ENCODE measurements around the gene USP25. TPM values are rescaled to one million over a fixed set of nuclear protein-coding genes. Genes with fewer than 3 reads are reported as not detected.

Gene USP25
- total RNA-seq, 1 donor from 2014 or later: 27.2 TPM

- DNase-seq (ENCODE audit: low read depth, low spot score): no peak
- Mint-ChIP-seq H3K9me3 (peaks cover 10% of the 10 kb centered on the region), H3K27ac (ENCODE audit: unreplicated experiment) (peak overlapping the region; percentile 19), H3K4me1 (no peaks in the 10 kb centered on the region), H3K4me3 (no peak overlapping the region), H3K36me3 (ENCODE audit: low read depth) (peaks cover 4% of the 10 kb centered on the region), H3K27me3 (ENCODE audit: low read depth) (no peaks in the 10 kb centered on the region)
- TF ChIP-seq CTCF (conservative IDR thresholded peaks at IDR 0.05): no peak
These were observed 178.4 kb downstream of the USP25 start for GRCh38 chr21:15908187-15908586.

DNA sequence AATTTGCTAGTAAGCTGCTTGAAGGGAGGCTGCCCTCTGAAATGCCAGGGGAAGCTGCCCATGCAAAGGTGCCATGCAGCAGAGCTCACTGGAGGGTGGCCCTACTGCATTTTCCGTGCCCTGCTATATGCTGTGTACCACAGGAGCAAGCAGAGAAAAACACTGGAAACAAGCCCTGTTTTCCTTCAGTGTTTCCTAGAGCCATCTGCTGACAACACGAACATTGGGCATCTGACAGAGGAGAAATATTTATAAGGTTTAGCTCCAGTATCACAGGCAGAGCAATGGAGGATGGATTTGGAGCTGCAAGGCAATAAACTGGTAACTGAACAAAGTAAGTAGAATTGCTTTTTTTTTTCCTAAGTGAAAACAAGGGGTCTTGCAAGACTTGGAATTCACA is 198.4 kb downstream of the USP25 start:
- no peak for DNase-seq (ENCODE audit: low read depth, low spot score)
- no peak overlapping the region for H3K27ac Mint-ChIP-seq (ENCODE audit: unreplicated experiment)
- no peak overlapping the region for H3K4me3 Mint-ChIP-seq
- TF ChIP-seq CTCF (conservative IDR thresholded peaks at IDR 0.05): no peak
- H3K36me3 Mint-ChIP-seq (ENCODE audit: low read depth): no peaks in the 10 kb centered on the region
- H3K4me1 Mint-ChIP-seq: no peaks in the 10 kb centered on the region
- H3K27me3 Mint-ChIP-seq (ENCODE audit: low read depth): no peaks in the 10 kb centered on the region
- H3K9me3 Mint-ChIP-seq: peaks cover 7% of the 10 kb centered on the region

DNA sequence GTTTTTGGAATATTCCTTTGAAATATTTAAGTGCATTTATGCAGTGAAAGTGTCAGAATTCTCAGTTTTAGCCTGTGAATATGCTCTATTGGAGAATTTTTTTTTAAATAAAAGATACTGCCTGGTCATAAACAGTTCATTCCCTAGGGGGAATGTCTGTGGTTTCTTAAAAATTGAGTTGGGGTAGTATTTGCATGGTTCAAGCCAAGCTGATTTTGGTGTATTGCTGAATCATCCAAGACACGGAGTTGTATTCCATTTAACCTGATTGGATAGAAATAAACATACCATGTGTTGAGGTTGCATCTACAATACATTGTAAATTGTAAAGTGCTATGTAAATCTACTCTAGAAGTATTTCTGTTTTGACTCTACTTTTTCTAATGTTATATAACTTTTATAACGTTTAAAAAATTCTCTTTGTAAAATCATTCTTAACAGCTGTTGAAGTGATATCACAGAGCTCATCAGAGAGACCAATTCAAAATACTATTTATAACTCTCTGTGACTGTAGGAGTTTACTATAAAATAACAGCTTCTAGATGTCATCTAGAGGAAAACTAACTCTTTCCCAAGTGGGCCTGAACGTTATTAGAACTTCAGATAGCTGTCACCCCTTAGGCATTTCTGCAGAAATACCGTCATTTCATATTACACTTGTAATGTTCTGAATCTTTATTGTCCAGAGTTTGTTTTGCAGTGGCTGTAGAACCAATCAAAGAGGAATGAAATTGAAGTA is 199.1 kb downstream of the USP25 start:
- Mint-ChIP-seq H3K4me3 (no peak overlapping the region), H3K36me3 (ENCODE audit: low read depth) (no peaks in the 10 kb centered on the region), H3K9me3 (peaks cover 5% of the 10 kb centered on the region), H3K27ac (ENCODE audit: unreplicated experiment) (no peak overlapping the region), H3K27me3 (ENCODE audit: low read depth) (no peaks in the 10 kb centered on the region), H3K4me1 (no peaks in the 10 kb centered on the region)
- no peak for TF ChIP-seq CTCF (conservative IDR thresholded peaks at IDR 0.05)
- no peak for DNase-seq (ENCODE audit: low read depth, low spot score)

DNA sequence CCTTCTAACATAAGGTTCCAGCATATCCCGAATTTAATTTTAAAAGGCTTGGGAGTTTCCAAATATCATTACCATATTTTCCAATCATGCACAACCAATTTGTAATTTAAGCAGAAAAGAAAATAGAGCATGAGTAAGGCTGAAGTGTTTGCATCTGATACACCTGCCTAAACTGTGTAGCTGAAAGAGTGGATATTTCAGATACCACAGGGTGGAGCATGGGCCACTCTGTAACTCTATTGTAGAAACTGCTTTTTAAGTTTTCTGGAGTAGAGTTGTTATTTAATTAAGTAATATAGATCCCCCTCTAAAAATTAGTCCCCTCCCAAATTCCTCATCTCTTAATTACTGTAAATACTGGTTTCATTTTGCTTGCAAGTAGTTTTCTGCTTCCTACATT is 199.8 kb downstream of the USP25 start:
- Mint-ChIP-seq H3K27me3 (ENCODE audit: low read depth) (no peaks in the 10 kb centered on the region), H3K4me3 (no peak overlapping the region), H3K27ac (ENCODE audit: unreplicated experiment) (no peak overlapping the region), H3K4me1 (no peaks in the 10 kb centered on the region), H3K36me3 (ENCODE audit: low read depth) (no peaks in the 10 kb centered on the region), H3K9me3 (peaks cover 5% of the 10 kb centered on the region)
- TF ChIP-seq CTCF (conservative IDR thresholded peaks at IDR 0.05): no peak
- DNase-seq (ENCODE audit: low read depth, low spot score): no peak
